GM12891 (cell line): Measurements from ENCODE around the gene CDH10.

Experiments
- POLR2A ChIP-seq: IDR thresholded peaks from 2 replicates; pipeline ENCODE4 v1.6.1; 2011; ENCODE audit warnings: low read depth, low read length, control low read depth
- POLR2AphosphoS5 ChIP-seq: IDR thresholded peaks from 2 replicates; pipeline ENCODE4 v1.6.1; 2011; ENCODE audit warnings: low read depth, low read length, control low read depth

- no peak for TF ChIP-seq POLR2AphosphoS5
- TF ChIP-seq POLR2A, result no peak
Observed at GRCh38 chr5:24472518-24472917, 172.3 kb downstream of the CDH10 start.
